Adipocyte (in vitro differentiated cells): ENCODE results near the gene SEC61B.

Experiments used
- DNase-seq: peaks from one replicate; pipeline ENCODE4 v3.0.0-alpha.2; 2015; ENCODE audit warnings: low read depth
- H3K27me3 ChIP-seq: replicated peaks from 2 replicates; pipeline ENCODE4 v1.7.0; 2013; ENCODE audit warnings: mild to moderate bottlenecking, low read length, moderate library complexity; ENCODE audit not compliant: control insufficient read depth, insufficient read depth
- H3K36me3 ChIP-seq: 2 replicates; pipeline ENCODE4 v1.7.0; 2013; ENCODE audit warnings: low read length, mild to moderate bottlenecking, moderate library complexity; ENCODE audit not compliant: control insufficient read depth, insufficient read depth, severe bottlenecking
- H3K4me1 ChIP-seq: 2 replicates; pipeline ENCODE4 v1.7.0; 2013; ENCODE audit warnings: mild to moderate bottlenecking, low read length, moderate library complexity; ENCODE audit not compliant: control insufficient read depth, insufficient read depth
- H3K4me3 ChIP-seq: 2 replicates; pipeline ENCODE4 v1.7.0; 2013; ENCODE audit warnings: mild to moderate bottlenecking, low read length, moderate library complexity
- H3K9ac ChIP-seq: 2 replicates; pipeline ENCODE4 v1.7.0; 2013; ENCODE audit warnings: mild to moderate bottlenecking, low read length, moderate library complexity
- H3K9me3 ChIP-seq: 2 replicates; pipeline ENCODE4 v1.7.0; 2013; ENCODE audit warnings: mild to moderate bottlenecking, low read length, moderate library complexity; ENCODE audit not compliant: control insufficient read depth

SEC61B gene

GRCh38 chr9:99221621-99222415 lies at the start of gene SEC61B, which contains the start of gene ALG2:
TSS of gene SEC61B (plus strand) at chr9:99222282. CDS start at chr9:99222364, 82 bp downstream.
TSS of gene ALG2 (minus strand) at chr9:99221942. CDS start at chr9:99221894, 48 bp downstream.
- H3K9ac ChIP-seq, result peak within 1 kb of the TSS; percentile 99
- peak within 1 kb of the TSS; percentile 99 for H3K4me3 ChIP-seq
- H3K27me3 ChIP-seq, result no peaks in the 10 kb centered on the region
- peaks cover 56% of the 10 kb centered on the region for H3K4me1 ChIP-seq
- DNase-seq, result peak; percentile 98
- no peaks in the 10 kb centered on the region for H3K9me3 ChIP-seq
- peaks cover 41% of the 10 kb centered on the region for H3K36me3 ChIP-seq

GRCh38 chr9:99173570-99174504 lies 48.2 kb upstream of the SEC61B start:
- no peak for DNase-seq
- Histone ChIP-seq H3K27me3 (peaks cover 13% of the 10 kb centered on the region), H3K9ac (no peak overlapping the region), H3K4me3 (no peak overlapping the region), H3K4me1 (peaks cover 5% of the 10 kb centered on the region), H3K9me3 (no peaks in the 10 kb centered on the region), H3K36me3 (no peaks in the 10 kb centered on the region)

GRCh38 chr9:99176527-99177013 lies 45.5 kb upstream of the SEC61B start:
- Histone ChIP-seq H3K36me3 (no peaks in the 10 kb centered on the region), H3K4me1 (peaks cover 5% of the 10 kb centered on the region), H3K9ac (peak overlapping the region; percentile 21), H3K9me3 (no peaks in the 10 kb centered on the region), H3K27me3 (peaks cover 18% of the 10 kb centered on the region), H3K4me3 (no peak overlapping the region)
- no peak for DNase-seq

GRCh38 chr9:99177576-99178366 lies 44.3 kb upstream of the SEC61B start:
- H3K36me3 ChIP-seq, result no peaks in the 10 kb centered on the region
- no peak for DNase-seq

GRCh38 chr9:99178912-99179872 lies 42.9 kb upstream of the SEC61B start:
- Histone ChIP-seq H3K4me1 (peaks cover 11% of the 10 kb centered on the region), H3K27me3 (peaks cover 6% of the 10 kb centered on the region), H3K9ac (no peak overlapping the region), H3K4me3 (no peak overlapping the region), H3K9me3 (no peaks in the 10 kb centered on the region), H3K36me3 (no peaks in the 10 kb centered on the region)
- DNase-seq, result no peak

More at GRCh38 chr9:99177576-99178366, 44.3 kb upstream of the SEC61B start:
- Histone ChIP-seq H3K9ac (no peak overlapping the region), H3K9me3 (no peaks in the 10 kb centered on the region), H3K4me1 (peaks cover 14% of the 10 kb centered on the region), H3K27me3 (peaks cover 13% of the 10 kb centered on the region), H3K4me3 (no peak overlapping the region)

GRCh38 chr9:99180199-99180598 lies 41.9 kb upstream of the SEC61B start:
- Histone ChIP-seq H3K4me3 (no peak overlapping the region), H3K9ac (no peak overlapping the region), H3K4me1 (peaks cover 14% of the 10 kb centered on the region), H3K27me3 (peaks cover 6% of the 10 kb centered on the region), H3K36me3 (no peaks in the 10 kb centered on the region), H3K9me3 (no peaks in the 10 kb centered on the region)
- no peak for DNase-seq

GRCh38 chr9:99180662-99181061 lies 41.4 kb upstream of the SEC61B start:
- Histone ChIP-seq H3K27me3 (peaks cover 6% of the 10 kb centered on the region), H3K9ac (no peak overlapping the region), H3K9me3 (no peaks in the 10 kb centered on the region), H3K4me1 (peaks cover 14% of the 10 kb centered on the region), H3K36me3 (no peaks in the 10 kb centered on the region), H3K4me3 (no peak overlapping the region)
- no peak for DNase-seq

- peaks cover 14% of the 10 kb centered on the region for H3K4me1 ChIP-seq
- no peaks in the 10 kb centered on the region for H3K36me3 ChIP-seq
- no peak for DNase-seq
- H3K9ac ChIP-seq, result no peak overlapping the region
- H3K9me3 ChIP-seq, result no peaks in the 10 kb centered on the region
- peaks cover 6% of the 10 kb centered on the region for H3K27me3 ChIP-seq
- no peak overlapping the region for H3K4me3 ChIP-seq
Measured at GRCh38 chr9:99181206-99181605, 40.9 kb upstream of the SEC61B start.

- no peak for DNase-seq
- no peaks in the 10 kb centered on the region for H3K36me3 ChIP-seq
- peaks cover 9% of the 10 kb centered on the region for H3K27me3 ChIP-seq
- no peak overlapping the region for H3K4me3 ChIP-seq
- no peaks in the 10 kb centered on the region for H3K9me3 ChIP-seq
- no peak overlapping the region for H3K9ac ChIP-seq
- peaks cover 14% of the 10 kb centered on the region for H3K4me1 ChIP-seq
Measured at GRCh38 chr9:99181621-99182020, 40.5 kb upstream of the SEC61B start.

GRCh38 chr9:99182356-99182755 lies 39.7 kb upstream of the SEC61B start:
- no peaks in the 10 kb centered on the region for H3K36me3 ChIP-seq
- H3K4me1 ChIP-seq, result peaks cover 14% of the 10 kb centered on the region
- no peak overlapping the region for H3K9ac ChIP-seq
- H3K4me3 ChIP-seq, result no peak overlapping the region
- DNase-seq, result no peak
- H3K27me3 ChIP-seq, result peaks cover 12% of the 10 kb centered on the region
- no peaks in the 10 kb centered on the region for H3K9me3 ChIP-seq
